ENCODE results near the gene GLDN.
A peak's percentile ranks its signal among the peaks of the same experiment; 100 is the strongest.

GLDN gene

DNA sequence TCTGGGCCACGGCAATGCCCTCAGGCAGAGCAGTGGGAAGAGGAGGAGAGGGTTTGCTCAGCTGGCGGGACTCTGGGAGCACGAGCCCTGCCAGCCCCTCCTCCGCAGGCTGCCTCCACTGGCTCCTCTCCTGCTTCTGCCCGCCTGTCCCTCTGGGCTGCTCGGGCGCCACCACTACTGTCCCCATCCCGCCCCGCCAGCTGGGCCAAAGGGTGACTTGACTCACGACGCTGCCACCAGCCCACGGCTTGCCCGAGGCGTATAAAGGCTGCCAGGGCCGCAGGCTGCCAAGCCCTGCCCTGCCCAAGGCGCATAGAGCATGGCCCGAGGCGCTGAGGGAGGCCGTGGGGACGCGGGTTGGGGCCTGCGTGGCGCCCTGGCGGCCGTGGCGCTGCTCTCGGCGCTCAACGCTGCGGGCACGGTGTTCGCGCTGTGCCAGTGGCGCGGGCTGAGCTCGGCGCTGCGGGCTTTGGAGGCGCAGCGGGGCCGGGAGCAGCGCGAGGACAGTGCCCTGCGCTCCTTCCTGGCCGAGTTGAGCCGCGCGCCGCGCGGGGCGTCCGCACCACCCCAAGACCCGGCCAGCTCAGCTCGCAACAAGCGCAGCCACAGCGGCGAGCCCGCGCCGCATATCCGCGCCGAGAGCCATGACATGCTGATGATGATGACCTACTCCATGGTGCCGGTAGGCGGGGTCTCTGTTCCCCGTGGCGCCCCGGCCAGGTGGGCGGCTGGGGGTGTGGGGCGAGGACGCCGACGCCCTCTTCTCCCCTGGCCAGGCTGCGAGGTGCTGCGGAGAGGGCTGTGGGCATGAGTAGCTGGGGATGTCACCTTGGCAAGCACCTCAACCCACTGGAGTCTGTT, at the start of gene GLDN:
Gene GLDN, plus strand, starts transcription at position 290 of the 861 bp plus-strand sequence. Its CDS starts 30 bp downstream, at position 320.
- TF ChIP-seq, protein P1, sequence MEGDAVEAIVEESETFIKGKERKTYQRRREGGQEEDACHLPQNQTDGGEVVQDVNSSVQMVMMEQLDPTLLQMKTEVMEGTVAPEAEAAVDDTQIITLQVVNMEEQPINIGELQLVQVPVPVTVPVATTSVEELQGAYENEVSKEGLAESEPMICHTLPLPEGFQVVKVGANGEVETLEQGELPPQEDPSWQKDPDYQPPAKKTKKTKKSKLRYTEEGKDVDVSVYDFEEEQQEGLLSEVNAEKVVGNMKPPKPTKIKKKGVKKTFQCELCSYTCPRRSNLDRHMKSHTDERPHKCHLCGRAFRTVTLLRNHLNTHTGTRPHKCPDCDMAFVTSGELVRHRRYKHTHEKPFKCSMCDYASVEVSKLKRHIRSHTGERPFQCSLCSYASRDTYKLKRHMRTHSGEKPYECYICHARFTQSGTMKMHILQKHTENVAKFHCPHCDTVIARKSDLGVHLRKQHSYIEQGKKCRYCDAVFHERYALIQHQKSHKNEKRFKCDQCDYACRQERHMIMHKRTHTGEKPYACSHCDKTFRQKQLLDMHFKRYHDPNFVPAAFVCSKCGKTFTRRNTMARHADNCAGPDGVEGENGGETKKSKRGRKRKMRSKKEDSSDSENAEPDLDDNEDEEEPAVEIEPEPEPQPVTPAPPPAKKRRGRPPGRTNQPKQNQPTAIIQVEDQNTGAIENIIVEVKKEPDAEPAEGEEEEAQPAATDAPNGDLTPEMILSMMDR (IDR thresholded peaks at IDR 0.05; ENCODE audit: extremely low read depth, missing control alignments): no peak
- no peak for DNase-seq (ENCODE audit: low spot score)

DNA sequence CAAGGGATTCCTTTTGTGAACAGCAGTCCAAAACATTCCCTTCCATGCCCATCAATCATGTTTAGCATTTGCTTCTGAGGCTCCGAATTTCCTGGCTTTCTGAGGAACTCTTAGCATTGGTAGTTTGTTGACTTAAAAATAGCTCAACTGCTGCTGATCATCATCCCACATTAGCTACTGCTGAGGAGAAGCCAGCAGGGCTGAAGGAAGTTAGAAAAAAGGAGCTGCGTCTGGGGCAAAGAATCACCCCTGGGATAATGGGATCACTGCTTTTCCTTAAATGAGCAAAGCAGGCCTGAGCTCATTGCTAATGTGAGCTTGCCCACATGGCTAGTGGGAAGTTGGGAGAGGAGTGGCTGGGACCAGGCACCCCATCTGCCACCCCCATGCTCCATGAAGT, 42.8 kb upstream of the GLDN start:
- no peak for DNase-seq (ENCODE audit: low spot score)
- TF ChIP-seq, protein P1 (IDR thresholded peaks at IDR 0.05; ENCODE audit: extremely low read depth, missing control alignments): no peak

DNA sequence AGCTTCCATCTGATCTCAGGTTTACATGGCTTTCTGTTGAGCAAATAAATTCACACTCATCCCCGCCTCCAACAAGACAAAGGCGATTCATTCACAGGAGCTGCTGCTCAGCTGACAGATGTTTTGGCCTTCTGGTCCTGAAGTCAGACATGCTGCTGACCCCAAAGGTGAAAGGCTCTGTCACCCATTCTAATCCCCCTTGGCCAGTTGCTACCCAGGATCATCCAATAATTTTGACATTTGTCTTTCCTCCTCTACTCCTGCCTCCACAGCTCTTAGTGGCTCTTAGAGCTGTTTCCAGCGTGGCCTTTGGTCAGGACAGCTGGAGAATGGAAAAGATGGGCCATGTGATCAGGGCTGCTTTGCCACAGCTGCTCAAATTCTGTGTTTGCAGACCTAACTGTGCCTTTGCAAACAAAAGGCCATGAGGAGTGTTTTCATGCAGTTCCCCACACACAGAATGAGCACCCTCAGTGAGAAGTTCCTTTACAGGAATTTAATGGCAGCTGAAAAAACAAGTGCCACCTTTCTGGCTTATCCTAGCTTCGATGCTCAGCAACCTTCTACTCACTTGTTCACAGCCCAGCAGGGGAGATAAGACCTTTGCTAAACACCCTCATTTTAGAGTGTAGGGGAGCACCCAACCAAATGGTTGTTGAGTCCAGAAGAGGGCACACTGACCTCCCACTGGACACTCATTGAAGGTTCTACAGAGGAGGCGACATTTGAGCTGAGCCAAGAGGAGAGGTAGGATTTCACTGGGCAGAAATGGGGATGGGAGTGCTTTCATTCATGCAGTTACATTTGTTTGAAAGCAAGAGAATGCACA, 42.1 kb upstream of the GLDN start:
- DNase-seq (ENCODE audit: low spot score): no peak
- TF ChIP-seq, protein P1 (IDR thresholded peaks at IDR 0.05; ENCODE audit: extremely low read depth, missing control alignments): no peak

DNA sequence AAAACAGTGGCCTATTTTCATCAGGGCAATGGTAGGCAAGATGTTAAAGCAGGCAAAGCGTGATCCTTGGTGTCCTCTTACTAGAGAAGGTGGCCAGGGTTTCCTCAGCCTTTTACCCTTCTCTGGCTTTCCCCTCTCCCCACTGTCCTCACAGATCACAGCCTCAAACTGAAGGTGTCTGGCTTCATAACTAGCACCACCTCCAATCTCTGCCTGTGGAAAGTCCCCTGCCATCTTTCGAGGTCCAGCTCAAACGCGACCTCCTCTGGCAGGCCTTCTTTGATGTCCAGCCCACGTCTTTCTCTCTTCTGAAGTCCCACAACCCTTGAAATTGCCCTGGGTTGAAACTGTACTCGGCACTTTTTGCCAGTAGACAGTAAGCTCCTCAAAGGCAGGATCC, 39.0 kb upstream of the GLDN start:
- TF ChIP-seq, protein P1 (IDR thresholded peaks at IDR 0.05; ENCODE audit: extremely low read depth, missing control alignments): no peak

DNA sequence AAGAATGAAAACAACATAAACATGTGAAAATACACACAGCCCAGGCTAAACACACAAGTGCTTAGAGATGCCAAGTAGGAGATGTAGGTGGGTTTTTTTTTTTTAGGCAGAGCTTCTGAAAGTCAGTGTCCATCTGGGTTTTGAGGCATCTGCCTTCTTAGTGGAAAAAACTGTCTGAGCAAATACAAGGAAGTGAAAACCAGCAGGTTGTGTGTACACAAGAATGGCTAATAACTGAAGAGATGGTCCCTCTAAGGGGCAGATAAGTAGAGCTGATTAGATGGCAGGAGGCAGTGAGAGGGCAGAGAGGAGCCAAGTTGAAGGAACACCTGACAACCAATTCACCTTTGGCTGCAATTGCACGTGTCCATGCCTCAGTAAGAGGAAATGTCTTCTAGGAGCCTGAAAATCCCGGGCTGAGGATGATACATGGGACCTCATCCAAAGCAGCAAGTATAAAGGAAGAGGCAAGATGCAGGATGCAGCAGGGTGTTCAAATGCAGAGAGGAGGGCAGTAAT, 37.9 kb upstream of the GLDN start:
- no peak for DNase-seq (ENCODE audit: low spot score)
- TF ChIP-seq, protein P1 (IDR thresholded peaks at IDR 0.05; ENCODE audit: extremely low read depth, missing control alignments): no peak

More for the DNA sequence above, 39.0 kb upstream of the GLDN start:
- DNase-seq (ENCODE audit: low spot score): peak; percentile 44

DNA sequence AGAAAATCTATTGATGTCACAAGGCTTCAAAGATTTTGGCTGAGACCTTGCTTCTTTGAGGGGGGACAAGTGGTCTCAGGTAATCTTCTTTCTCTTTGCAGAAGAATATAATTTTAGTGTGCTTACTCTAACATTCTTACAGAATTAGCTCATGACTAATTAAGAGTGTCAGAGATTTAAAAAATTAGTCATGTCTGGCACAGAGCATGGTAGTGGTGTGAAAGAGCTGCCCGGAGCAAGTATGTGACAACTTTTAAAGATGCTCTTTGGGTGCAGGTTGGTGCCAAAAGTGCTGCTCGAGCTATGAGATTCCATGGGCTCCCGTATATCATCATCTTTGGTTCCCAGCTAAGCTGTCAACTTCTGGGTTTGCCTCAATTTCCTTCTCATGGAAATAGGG, 34.1 kb upstream of the GLDN start:
- TF ChIP-seq, protein P1 (IDR thresholded peaks at IDR 0.05; ENCODE audit: extremely low read depth, missing control alignments): no peak
- DNase-seq (ENCODE audit: low spot score): no peak

DNA sequence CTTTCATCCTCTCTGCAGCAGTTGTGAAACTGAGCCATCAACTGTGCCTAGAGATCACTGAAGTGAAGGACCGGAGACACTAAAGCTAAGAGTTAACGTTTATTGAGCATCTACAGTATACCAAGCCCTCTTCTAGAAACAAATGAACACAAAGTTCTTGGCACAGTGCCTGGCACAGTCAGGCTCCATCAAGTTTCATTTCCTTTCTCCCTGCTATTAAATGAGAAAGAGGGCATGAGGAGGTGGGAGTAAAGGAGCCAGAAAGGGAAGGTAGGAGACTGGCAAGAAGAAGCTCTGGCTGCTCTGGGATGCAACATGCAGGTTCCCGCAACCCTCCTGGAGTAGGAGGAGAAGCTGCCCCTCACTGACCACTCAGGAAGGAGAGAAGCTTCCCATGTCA, 33.6 kb upstream of the GLDN start:
- no peak for DNase-seq (ENCODE audit: low spot score)
- TF ChIP-seq, protein P1 (IDR thresholded peaks at IDR 0.05; ENCODE audit: extremely low read depth, missing control alignments): no peak
